CD14-positive monocyte (primary cell): ENCODE measurements around the gene STK4. TPM values are rescaled to one million over a fixed set of nuclear protein-coding genes. Genes with fewer than 3 reads are reported as not detected.

Experiments used
- DNase-seq, 3 donors: peaks; one replicate each; pipeline ENCODE4 v3.0.0-alpha.2; 2011 to 2022
- H2AFZ ChIP-seq: 2 replicates; pipeline ENCODE4 v1.6.0; 2012; ENCODE audit warnings: mild to moderate bottlenecking, low read depth, low read length, inconsistent platforms; ENCODE audit not compliant: insufficient read depth, poor library complexity, severe bottlenecking
- H3K27ac ChIP-seq, 2 donors: 1 replicate in 1 of 2; 2 replicates in 1 of 2; pipeline ENCODE4 v1.5.1; 2012 to 2013; ENCODE audit warnings: low read length in 2 of 2, control low read depth in 1 of 2, inconsistent platforms in 1 of 2, low read depth in 1 of 2, mild to moderate bottlenecking in 1 of 2
- H3K27me3 ChIP-seq, 2 donors: one replicate each; pipeline versions ENCODE4 v1.6.0 to v1.6.1; 2011 to 2013; ENCODE audit warnings: low read length in 2 of 2; ENCODE audit not compliant: control insufficient read depth in 2 of 2, insufficient read depth in 2 of 2
- H3K36me3 ChIP-seq, 2 donors: replicated peaks in 1 of 2; 1 replicate in 1 of 2; 2 replicates in 1 of 2; pipeline versions ENCODE4 v1.5.1 to v1.6.1; 2012 to 2013; ENCODE audit warnings: low read length in 2 of 2, control low read depth in 1 of 2, inconsistent platforms in 1 of 2, mild to moderate bottlenecking in 1 of 2; ENCODE audit not compliant: insufficient read depth in 2 of 2, control insufficient read depth in 1 of 2
- H3K4me1 ChIP-seq, 2 donors: 1 replicate in 1 of 2; 2 replicates in 1 of 2; pipeline versions ENCODE4 v1.5.1 to v1.6.1; 2012 to 2013; ENCODE audit warnings: low read length in 2 of 2, control low read depth in 1 of 2, inconsistent platforms in 1 of 2, mild to moderate bottlenecking in 1 of 2, moderate library complexity in 1 of 2; ENCODE audit not compliant: insufficient read depth in 2 of 2, control insufficient read depth in 1 of 2
- H3K4me2 ChIP-seq: replicated peaks from 2 replicates; pipeline ENCODE3; 2012; ENCODE audit warnings: low read length, moderate library complexity, mild to moderate bottlenecking; ENCODE audit not compliant: poor library complexity, severe bottlenecking; ENCODE audit errors: extremely low read depth
- H3K4me3 ChIP-seq, 3 experiments: fragments of 200-600 bp in 1 of 3; sonication (generic) in 1 of 3; replicated peaks in 1 of 3; 1 replicate in 2 of 3; 2 replicates in 1 of 3; pipeline ENCODE4 v1.5.1; 2011 to 2013; ENCODE audit warnings: low read length in 3 of 3, mild to moderate bottlenecking in 3 of 3, control low read depth in 2 of 3, low read depth in 2 of 3, inconsistent platforms in 1 of 3, moderate library complexity in 1 of 3
- H3K79me2 ChIP-seq: 2 replicates; pipeline ENCODE4 v1.6.0; 2012; ENCODE audit warnings: mild to moderate bottlenecking, control low read depth, inconsistent platforms, low read length, moderate library complexity; ENCODE audit not compliant: insufficient read depth
- H3K9ac ChIP-seq: 2 replicates; pipeline ENCODE4 v1.6.0; 2017; ENCODE audit warnings: low read length, mild to moderate bottlenecking; ENCODE audit not compliant: insufficient read depth, poor library complexity, severe bottlenecking
- H3K9me3 ChIP-seq, 2 donors: replicated peaks in 1 of 2; 1 replicate in 1 of 2; 2 replicates in 1 of 2; pipeline versions ENCODE4 v1.5.1 to v1.6.1; 2012 to 2013; ENCODE audit warnings: low read length in 2 of 2, control low read depth in 1 of 2; ENCODE audit not compliant: control insufficient read depth in 1 of 2, insufficient read depth in 1 of 2
- H4K20me1 ChIP-seq: 2 replicates; pipeline ENCODE4 v1.6.0; 2012; ENCODE audit warnings: mild to moderate bottlenecking, low read length, control low read depth, moderate library complexity; ENCODE audit not compliant: insufficient read depth
- H3K27ac Mint-ChIP-seq, 7 donors: one replicate each; pipeline ENCODE4 v1.8.0; 2020; ENCODE audit warnings: mild to moderate bottlenecking in 7 of 7, mixed read lengths in 7 of 7, moderate library complexity in 6 of 7, inconsistent platforms in 2 of 7
- H3K27me3 Mint-ChIP-seq, 3 donors: one replicate each; pipeline ENCODE4 v1.8.0; 2021 to 2022; ENCODE audit warnings: low read depth in 3 of 3, mild to moderate bottlenecking in 3 of 3, mixed read lengths in 3 of 3, moderate library complexity in 3 of 3, inconsistent platforms in 1 of 3
- H3K36me3 Mint-ChIP-seq, 2 donors: one replicate each; pipeline ENCODE4 v1.8.0; 2020; ENCODE audit warnings: mixed read lengths in 2 of 2, inconsistent platforms in 1 of 2, mild to moderate bottlenecking in 1 of 2
- H3K4me1 Mint-ChIP-seq: one replicate; pipeline ENCODE4 v1.8.0; 2020; ENCODE audit warnings: mild to moderate bottlenecking, mixed read lengths
- H3K4me3 Mint-ChIP-seq, 2 donors: one replicate each; pipeline ENCODE4 v1.8.0; 2020; ENCODE audit warnings: mild to moderate bottlenecking in 2 of 2, mixed read lengths in 2 of 2, moderate library complexity in 1 of 2
- H3K9me3 Mint-ChIP-seq, 7 donors: one replicate each; pipeline ENCODE4 v1.8.0; 2020 to 2022; ENCODE audit warnings: mixed read lengths in 7 of 7, mild to moderate bottlenecking in 6 of 7, moderate library complexity in 6 of 7, inconsistent platforms in 2 of 7
- CTCF ChIP-seq: fragments of 200-600 bp; IDR thresholded peaks from one replicate; pipeline ENCODE4 v1.8.0; 2022; ENCODE audit warnings: antibody characterized with exemption, mild to moderate bottlenecking
- WGBS: methylation state at CpG from one replicate; pipeline ENCODE4 v1.1.5; 2013; ENCODE audit warnings: missing lambda C conversion rate; ENCODE audit not compliant: insufficient coverage; 5-methylcytosine and 5-hydroxymethylcytosine counted together
- intact Hi-C, 2 donors: fragments of 100-400 bp; cut with micrococcal nuclease; formaldehyde crosslinking; loops; one replicate each; pipeline versions ENCODE4 v1.15.0 to v1.15.1; 2023
- polyA plus RNA-seq, 3 donors: library from polyadenylated mRNA; depleted of rRNA in 1 of 3; unstranded in 2 of 3; stranded (reverse) in 1 of 3; fragments of 300-500 nt in 2 of 3; fragments of >200 nt in 1 of 3; fragmentation: Illumina TruSeq in 2 of 3; gene quantifications; 1 replicate in 2 of 3; 2 replicates in 1 of 3; pipeline ENCODE4 v1.2.3, GENCODE V29; 2012 to 2021

Gene STK4
- polyA plus RNA-seq, 3 donors = 53.0 to 123 (median 69.9) TPM

DNA sequence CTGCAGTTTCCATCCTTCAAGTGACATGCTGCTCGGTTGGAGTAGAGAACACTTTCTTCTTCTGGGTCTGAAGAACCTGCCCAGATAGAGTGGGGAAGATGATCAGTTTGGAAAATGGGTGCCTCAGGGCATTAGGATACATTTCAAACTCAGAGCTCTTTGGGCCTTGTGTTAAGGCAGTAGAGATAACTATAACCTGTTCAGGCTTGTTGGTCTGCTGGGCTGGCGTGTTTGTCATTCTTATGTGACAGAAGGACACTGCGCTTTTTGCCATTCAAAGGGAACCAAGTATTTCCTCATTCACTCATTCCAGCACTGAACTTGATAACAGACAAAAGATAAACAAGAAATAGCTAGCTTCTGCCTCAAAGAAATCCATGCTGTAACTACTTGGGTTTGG is 9.9 kb upstream of the STK4 start:
- H3K4me3 ChIP-seq = no peak overlapping the region
- H3K27ac ChIP-seq = no peak overlapping the region
- no peak overlapping the region for H3K4me2 ChIP-seq
- Mint-ChIP-seq H3K27ac (no peak overlapping the region), H3K4me1 (peaks cover 45% of the 10 kb centered on the region), H3K9me3 (no peaks in the 10 kb centered on the region), H3K4me3 (no peak overlapping the region), H3K36me3 (peaks cover 51 to 61% of the 10 kb centered on the region in 2 donors), H3K27me3 (no peaks in the 10 kb centered on the region)
- no peak for DNase-seq
- no peaks in the 10 kb centered on the region for H3K9me3 ChIP-seq
- no peak for TF ChIP-seq CTCF
- intact Hi-C loops = loop anchor here in 1 of 2 donors (5.0 kb wide), 1 partner anchor 41 kb away; no protein-coding TSS in a partner anchor
- peaks cover 24 to 26% of the 10 kb centered on the region in 2 donors for H3K4me1 ChIP-seq
- peaks cover 14% of the 10 kb centered on the region for H4K20me1 ChIP-seq
- no peak overlapping the region for H3K9ac ChIP-seq
- no CpG with 5 or more reads among the region's 3 CpGs for WGBS
- peaks cover 32 to 51% of the 10 kb centered on the region in 2 donors for H3K36me3 ChIP-seq
- peaks cover 30% of the 10 kb centered on the region for H3K79me2 ChIP-seq
- H3K27me3 ChIP-seq = no peaks in the 10 kb centered on the region
- H2AFZ ChIP-seq = no peak overlapping the region

DNA sequence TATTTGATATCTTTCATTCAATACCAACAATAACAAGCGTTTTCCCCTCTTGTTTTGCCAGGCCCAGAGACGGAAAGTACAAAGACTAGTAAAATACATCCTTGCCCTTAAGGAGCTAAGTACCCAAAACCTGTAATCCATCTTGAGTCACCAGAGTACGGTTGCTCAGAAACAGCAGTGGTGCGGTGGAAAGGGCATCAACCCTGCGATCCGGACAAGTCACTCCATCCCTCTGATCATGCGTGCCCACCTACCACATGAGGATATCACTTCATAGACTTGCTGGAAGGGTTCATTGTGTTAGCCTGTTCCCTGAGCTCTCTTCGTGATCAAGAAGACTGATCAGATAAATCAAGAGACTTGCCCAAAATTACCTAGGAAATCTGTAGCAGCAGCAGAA is 8.0 kb upstream of the STK4 start:
- WGBS = 100% methylated on average over 8 of the region's 8 CpGs
- Histone ChIP-seq H3K4me2 (peak overlapping the region; percentile 90), H4K20me1 (peaks cover 14% of the 10 kb centered on the region), H3K36me3 (peaks cover 25 to 32% of the 10 kb centered on the region in 2 donors), H3K9ac (no peak overlapping the region), H3K79me2 (peaks cover 30% of the 10 kb centered on the region), H3K4me1 (peaks cover 24 to 26% of the 10 kb centered on the region in 2 donors), H2AFZ (no peak overlapping the region), H3K27ac (no peak overlapping the region), H3K9me3 (no peaks in the 10 kb centered on the region), H3K4me3 (no peak overlapping the region), H3K27me3 (no peaks in the 10 kb centered on the region)
- H3K4me1 Mint-ChIP-seq = peaks cover 42% of the 10 kb centered on the region
- H3K4me3 Mint-ChIP-seq = no peak overlapping the region
- no peak for TF ChIP-seq CTCF
- DNase-seq = no peak
- H3K9me3 Mint-ChIP-seq = no peaks in the 10 kb centered on the region
- no peaks in the 10 kb centered on the region for H3K27me3 Mint-ChIP-seq
- intact Hi-C loops = loop anchor here in 1 of 2 donors (5.0 kb wide), 1 partner anchor 39 kb away; no protein-coding TSS in a partner anchor
- peaks cover 32 to 42% of the 10 kb centered on the region in 2 donors for H3K36me3 Mint-ChIP-seq
- no peak overlapping the region for H3K27ac Mint-ChIP-seq
